Kidney epithelial cell (primary cell): ENCODE data around the gene PRPH2. TPM values are rescaled to one million over a fixed set of nuclear protein-coding genes. Genes with fewer than 3 reads are reported as not detected.

ENCODE experiments used
- DNase-seq: peaks from one replicate; pipeline ENCODE4 v3.0.0-alpha.2; 2010; ENCODE audit warnings: low read depth
- H3K27me3 ChIP-seq: 2 replicates; pipeline ENCODE4 v1.6.0; 2011; ENCODE audit warnings: low read length; ENCODE audit not compliant: control insufficient read depth, insufficient read depth
- H3K36me3 ChIP-seq: 2 replicates; pipeline ENCODE4 v1.5.1; 2011; ENCODE audit warnings: low read length; ENCODE audit not compliant: control insufficient read depth, insufficient read depth
- H3K4me3 ChIP-seq: 2 replicates; pipeline ENCODE4 v1.5.1; 2011; ENCODE audit warnings: low read depth, mild to moderate bottlenecking, control low read depth, low read length
- total RNA-seq: library from RNA; depleted of rRNA; stranded (reverse); fragments of >200 nt; gene quantifications from 2 replicates; pipeline ENCODE4 v1.2.3, GENCODE V29; 2015
- TF ChIP-seq, protein P1 (sequence below): IDR thresholded peaks from 2 replicates; pipeline ENCODE4 v1.5.1; 2011; ENCODE audit warnings: mild to moderate bottlenecking, moderate library complexity, low read length, control low read depth, inconsistent platforms; ENCODE audit not compliant: insufficient read depth, poor library complexity, severe bottlenecking

Gene PRPH2
- total RNA-seq, 1 donor from 2014 or later: 0.21 TPM

DNA sequence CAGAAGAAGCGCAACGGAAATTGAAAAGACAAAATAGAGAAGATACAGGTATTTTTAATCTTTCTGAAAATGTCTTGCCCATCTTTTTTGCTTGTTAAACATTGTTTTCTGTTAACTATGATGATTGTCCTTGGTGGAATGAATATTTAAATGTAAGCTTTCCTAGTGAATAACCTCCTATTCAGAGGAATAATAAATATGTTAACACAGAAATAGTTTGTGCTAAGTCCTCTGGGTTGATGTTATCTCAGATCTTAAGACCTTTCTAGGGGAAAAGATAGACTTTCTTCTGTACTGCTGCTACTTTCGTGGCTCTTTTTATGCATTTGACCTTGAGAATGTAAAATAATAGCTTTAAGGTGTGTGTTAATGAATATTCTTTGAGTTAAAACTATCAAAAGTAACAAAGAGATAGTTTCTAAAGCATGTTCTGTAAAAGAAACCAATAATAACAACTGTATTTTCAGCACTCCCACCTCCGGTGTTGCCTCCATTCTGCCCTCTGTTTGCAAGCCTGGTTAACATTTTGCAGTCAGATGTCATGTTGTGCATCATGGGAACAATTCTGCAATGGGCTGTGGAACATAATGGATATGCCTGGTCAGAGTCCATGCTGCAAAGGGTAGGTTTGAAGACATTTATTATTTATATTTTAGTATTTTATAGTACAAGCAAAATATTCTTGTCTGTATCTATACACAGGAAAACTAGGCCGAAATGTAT, 70.2 kb downstream of the PRPH2 start:
- H3K36me3 ChIP-seq: no peaks in the 10 kb centered on the region
- no peaks in the 10 kb centered on the region for H3K27me3 ChIP-seq

More for the DNA sequence above, 70.2 kb downstream of the PRPH2 start:
- DNase-seq: no peak
- TF ChIP-seq, protein P1, sequence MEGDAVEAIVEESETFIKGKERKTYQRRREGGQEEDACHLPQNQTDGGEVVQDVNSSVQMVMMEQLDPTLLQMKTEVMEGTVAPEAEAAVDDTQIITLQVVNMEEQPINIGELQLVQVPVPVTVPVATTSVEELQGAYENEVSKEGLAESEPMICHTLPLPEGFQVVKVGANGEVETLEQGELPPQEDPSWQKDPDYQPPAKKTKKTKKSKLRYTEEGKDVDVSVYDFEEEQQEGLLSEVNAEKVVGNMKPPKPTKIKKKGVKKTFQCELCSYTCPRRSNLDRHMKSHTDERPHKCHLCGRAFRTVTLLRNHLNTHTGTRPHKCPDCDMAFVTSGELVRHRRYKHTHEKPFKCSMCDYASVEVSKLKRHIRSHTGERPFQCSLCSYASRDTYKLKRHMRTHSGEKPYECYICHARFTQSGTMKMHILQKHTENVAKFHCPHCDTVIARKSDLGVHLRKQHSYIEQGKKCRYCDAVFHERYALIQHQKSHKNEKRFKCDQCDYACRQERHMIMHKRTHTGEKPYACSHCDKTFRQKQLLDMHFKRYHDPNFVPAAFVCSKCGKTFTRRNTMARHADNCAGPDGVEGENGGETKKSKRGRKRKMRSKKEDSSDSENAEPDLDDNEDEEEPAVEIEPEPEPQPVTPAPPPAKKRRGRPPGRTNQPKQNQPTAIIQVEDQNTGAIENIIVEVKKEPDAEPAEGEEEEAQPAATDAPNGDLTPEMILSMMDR: no peak
- no peak overlapping the region for H3K4me3 ChIP-seq

Other genes with a start within 250 kb of the PRPH2 start
- gene UBR2, start 158.6 kb downstream of the PRPH2 start, total RNA-seq: 13.1 and 14.4 TPM in 2 replicates
- gene TBCC, start 23.5 kb upstream of the PRPH2 start, total RNA-seq: 55.2 and 57.0 TPM in 2 replicates
- gene BICRAL, start 59.5 kb upstream of the PRPH2 start, total RNA-seq: 5.2 and 7.1 TPM in 2 replicates
- gene RPL7L1, start 157.0 kb upstream of the PRPH2 start, total RNA-seq: 107 and 113 TPM in 2 replicates
- not detected in 2 replicates for gene PTCRA, start 193.5 kb upstream of the PRPH2 start, total RNA-seq
- 56.5 and 57.8 TPM in 2 replicates for gene CNPY3, start 206.9 kb upstream of the PRPH2 start, total RNA-seq
- gene GNMT, start 238.2 kb upstream of the PRPH2 start, total RNA-seq: not detected in 2 replicates